ENCODE measurements around the gene MTNR1B. TPM values are rescaled to one million over a fixed set of nuclear protein-coding genes. Genes with fewer than 3 reads are reported as not detected.

Gene MTNR1B
- total RNA-seq, 4 donors from 2014 or later = not detected

GRCh38 chr11:92931746-92932422, 37.6 kb upstream of the MTNR1B start:
- intact Hi-C loops (cut with DNase I; ENCODE audit: low total_unique reads) = no loop called here
- H3K4me3 ChIP-seq = no peak overlapping the region
- no peaks in the 10 kb centered on the region for H3K4me1 ChIP-seq
- no peaks in the 10 kb centered on the region for H3K27me3 ChIP-seq
- H3K27ac ChIP-seq = no peak overlapping the region
- no peak for DNase-seq
- no peaks in the 10 kb centered on the region for H3K9me3 ChIP-seq
- no peaks in the 10 kb centered on the region for H3K36me3 ChIP-seq
- TF ChIP-seq POLR2A (IDR thresholded peaks at IDR 0.05) (no peak), CTCF (IDR thresholded peaks at IDR 0.05) (no peak)

GRCh38 chr11:92939305-92939704, 30.1 kb upstream of the MTNR1B start:
- no peak overlapping the region for H3K4me3 ChIP-seq
- DNase-seq = no peak
- no peak overlapping the region for H3K27ac ChIP-seq
- TF ChIP-seq POLR2A (IDR thresholded peaks at IDR 0.05) (no peak), CTCF (IDR thresholded peaks at IDR 0.05) (no peak)
- no peaks in the 10 kb centered on the region for H3K36me3 ChIP-seq
- no peaks in the 10 kb centered on the region for H3K4me1 ChIP-seq
- H3K27me3 ChIP-seq = no peaks in the 10 kb centered on the region
- intact Hi-C loops (cut with DNase I; ENCODE audit: low total_unique reads) = no loop called here
- no peaks in the 10 kb centered on the region for H3K9me3 ChIP-seq

GRCh38 chr11:92941676-92942571, 27.5 kb upstream of the MTNR1B start:
- no peaks in the 10 kb centered on the region for H3K27me3 ChIP-seq
- intact Hi-C loops (cut with DNase I; ENCODE audit: low total_unique reads) = no loop called here
- H3K9me3 ChIP-seq = no peaks in the 10 kb centered on the region
- TF ChIP-seq CTCF (IDR thresholded peaks at IDR 0.05) = peak; percentile 28 to 57 (median 37)
- TF ChIP-seq POLR2A (IDR thresholded peaks at IDR 0.05) = no peak
- H3K4me3 ChIP-seq = no peak overlapping the region
- no peaks in the 10 kb centered on the region for H3K4me1 ChIP-seq
- H3K36me3 ChIP-seq = no peaks in the 10 kb centered on the region
- no peak overlapping the region for H3K27ac ChIP-seq
- no peak for DNase-seq

GRCh38 chr11:92946707-92947106, 22.7 kb upstream of the MTNR1B start:
- no peaks in the 10 kb centered on the region for H3K9me3 ChIP-seq
- no peaks in the 10 kb centered on the region for H3K27me3 ChIP-seq
- TF ChIP-seq CTCF (IDR thresholded peaks at IDR 0.05) (no peak), POLR2A (IDR thresholded peaks at IDR 0.05) (no peak)
- intact Hi-C loops (cut with DNase I; ENCODE audit: low total_unique reads) = no loop called here
- no peak overlapping the region for H3K4me3 ChIP-seq
- H3K27ac ChIP-seq = no peak overlapping the region
- no peaks in the 10 kb centered on the region for H3K4me1 ChIP-seq
- no peak for DNase-seq
- no peaks in the 10 kb centered on the region for H3K36me3 ChIP-seq

- intact Hi-C loops (cut with DNase I; ENCODE audit: low total_unique reads) = no loop called here
- Histone ChIP-seq H3K36me3 (no peaks in the 10 kb centered on the region), H3K27ac (no peak overlapping the region), H3K4me1 (no peaks in the 10 kb centered on the region), H3K4me3 (no peak overlapping the region), H3K27me3 (no peaks in the 10 kb centered on the region), H3K9me3 (no peaks in the 10 kb centered on the region)
- no peak for DNase-seq
- TF ChIP-seq CTCF (IDR thresholded peaks at IDR 0.05) = no peak
- TF ChIP-seq POLR2A (IDR thresholded peaks at IDR 0.05) = no peak
Observed at GRCh38 chr11:92948116-92948515, 21.3 kb upstream of the MTNR1B start.
